ENCODE results near the gene SERPINB1. TPM values are rescaled to one million over a fixed set of nuclear protein-coding genes. Genes with fewer than 3 reads are reported as not detected.

SERPINB1 gene
- total RNA-seq, 4 donors from 2014 or later: 33.3 to 48.9 (median 42.1) TPM

DNA sequence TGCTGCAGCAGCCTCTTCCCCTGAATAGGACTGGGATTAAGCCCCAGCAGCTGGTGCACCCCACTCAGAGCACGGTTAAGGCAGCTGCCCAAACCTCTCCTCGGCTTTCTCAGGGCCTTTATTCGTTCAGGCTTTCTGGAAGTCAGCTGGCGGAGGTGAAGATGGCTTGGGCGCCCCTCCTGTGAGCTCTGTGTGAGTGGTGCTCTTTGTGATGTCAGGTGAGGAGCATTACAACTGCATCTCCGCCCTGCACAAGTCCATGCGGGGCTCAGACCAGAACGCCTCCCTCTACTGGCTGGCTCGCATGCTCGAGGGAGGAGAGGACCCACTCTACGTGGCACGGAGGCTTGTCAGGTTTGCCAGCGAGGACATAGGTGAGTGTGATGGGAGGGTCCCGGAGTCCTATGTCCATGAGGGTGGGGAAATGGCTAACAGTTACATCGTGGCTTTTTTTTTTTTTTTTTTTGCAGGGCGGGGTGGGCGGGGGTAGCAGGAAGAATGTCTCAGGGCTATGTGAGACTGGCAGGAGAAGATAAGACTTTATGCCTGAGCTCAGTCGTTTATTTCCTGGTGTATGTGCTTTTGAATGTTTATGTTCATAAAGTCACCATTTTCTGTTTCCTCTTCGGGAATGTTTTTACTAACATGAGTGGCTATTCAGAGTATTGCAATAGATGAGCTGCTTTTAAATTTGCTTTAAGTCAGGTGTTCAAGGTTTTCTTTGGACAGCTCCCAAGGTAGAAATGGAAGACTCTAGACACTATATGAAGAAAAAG, 58.3 kb downstream of the SERPINB1 start:
- no peak for TF ChIP-seq CTCF (IDR thresholded peaks at IDR 0.05; ENCODE audit: low read depth)

DNA sequence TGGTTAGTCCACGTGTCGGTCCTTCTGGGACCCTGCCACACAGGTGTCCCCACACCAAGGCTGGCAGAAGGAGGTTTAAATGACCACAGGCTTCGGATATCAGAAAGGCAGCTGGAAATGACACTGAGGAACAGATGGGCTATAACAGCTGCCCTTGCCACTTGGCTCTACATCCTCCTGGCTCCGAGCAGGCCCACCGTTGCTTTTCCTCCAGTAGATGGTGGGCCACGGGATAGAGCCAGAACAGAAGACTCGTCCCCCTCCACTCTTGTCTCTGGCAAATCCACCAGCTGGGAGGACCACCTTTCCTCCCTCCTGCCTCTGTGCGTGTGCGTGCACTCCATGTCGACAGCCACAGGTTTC, 58.9 kb downstream of the SERPINB1 start:
- no peak for TF ChIP-seq CTCF (IDR thresholded peaks at IDR 0.05; ENCODE audit: low read depth)

DNA sequence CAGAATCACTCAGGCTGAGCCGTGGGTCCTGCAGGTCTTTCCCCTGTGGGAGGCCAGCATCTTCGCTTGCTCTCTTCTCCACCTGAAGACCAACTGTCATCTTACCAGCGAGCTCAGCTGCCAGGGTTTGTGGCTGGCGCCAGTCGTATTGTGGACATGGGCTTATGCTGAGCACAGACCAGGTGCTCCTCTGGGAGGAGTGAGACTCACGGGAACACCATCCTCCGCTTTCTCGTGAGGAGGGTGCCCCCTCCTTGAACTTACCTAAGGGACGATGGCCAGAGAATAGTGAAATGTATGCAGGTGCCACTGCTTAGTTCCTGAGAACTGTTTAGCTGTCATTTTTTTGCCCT, 59.3 kb downstream of the SERPINB1 start:
- no peak for TF ChIP-seq CTCF (IDR thresholded peaks at IDR 0.05; ENCODE audit: low read depth)

Small RNA genes within 50 kb of the gene (small RNA-seq; reads per million reads assigned to genes)
- gene MIR4645: 0.36 reads per million

Other genes starting within 250 kb of the SERPINB1 start
- gene MYLK4, start 90.9 kb downstream of the SERPINB1 start, total RNA-seq: 1 to 10 TPM in 2 of 4 donors, under 1 TPM in 2; 0.65 to 1.5 (median 0.93) TPM
- 10 to 100 TPM; 17.4 to 38.4 (median 34.0) TPM for gene WRNIP1, start 76.5 kb downstream of the SERPINB1 start, total RNA-seq
- gene SERPINB9, start 61.4 kb upstream of the SERPINB1 start, total RNA-seq: 1 to 10 TPM; 4.7 to 8.3 (median 5.8) TPM
- gene SERPINB6, start 129.7 kb upstream of the SERPINB1 start, total RNA-seq: 100 to 1,000 TPM; 111 to 243 (median 166) TPM
- gene NQO2, start 158.0 kb upstream of the SERPINB1 start, total RNA-seq: 10 to 100 TPM; 37.2 to 89.7 (median 43.3) TPM
- 10 to 100 TPM; 25.2 to 33.9 (median 29.1) TPM for gene RIPK1, start 226.6 kb upstream of the SERPINB1 start, total RNA-seq

Data from subcutaneous adipose tissue (tissue), 4 donors.